SK-N-SH (cell line): ENCODE results near the gene CPPED1. TPM values are rescaled to one million over a fixed set of nuclear protein-coding genes. Genes with fewer than 3 reads are reported as not detected.

ENCODE experiments used
- CTCF ChIA-PET: fragments of 300-600, 350-600 bp; formaldehyde crosslinking; extraction: SDS; loops from one replicate; lab custom pipeline; 2021; lab: Yijun Ruan, JAX
- POLR2A ChIA-PET: fragments of 350-600 bp; sonication (Branson Sonifier 250); formaldehyde crosslinking; extraction: SDS; loops from one replicate; lab custom pipeline; 2020; ENCODE audit warnings: antibody characterized with exemption, inconsistent platforms; lab: Yijun Ruan, JAX
- DNase-seq: peaks from one replicate; pipeline ENCODE4 v3.0.0; 2012
- H2AFZ ChIP-seq: fragments of 200-600 bp; sonication (generic); 2 replicates; pipeline ENCODE4 v1.8.1; 2016; ENCODE audit warnings: antibody characterized with exemption, mild to moderate bottlenecking, low read depth
- H3F3A ChIP-seq: fragments of 200-600 bp; sonication (generic); replicated peaks from 2 replicates; pipeline ENCODE3; 2016; ENCODE audit warnings: antibody characterized with exemption, mild to moderate bottlenecking; ENCODE audit not compliant: insufficient read depth
- H3K27ac ChIP-seq, 2 experiments: fragments of 200-500 bp in 1 of 2; fragments of 200-600 bp in 1 of 2; sonication (Bioruptor generic) in 1 of 2; sonication (generic), shearing (Covaris generic) in 1 of 2; 2 replicates each; pipeline versions ENCODE4 v1.5.1 to v1.6.1; 2014 to 2016; ENCODE audit warnings: low read depth in 2 of 2, inconsistent platforms in 1 of 2, low read length in 1 of 2, mild to moderate bottlenecking in 1 of 2, mixed read lengths in 1 of 2
- H3K27me3 ChIP-seq: fragments of 200-600 bp; sonication (generic), shearing (Covaris generic); 2 replicates; pipeline ENCODE4 v1.6.1; 2016; ENCODE audit warnings: mixed run types; ENCODE audit not compliant: insufficient read depth
- H3K36me3 ChIP-seq, 2 experiments: fragments of 200-500 bp in 1 of 2; fragments of 200-600 bp in 1 of 2; sonication (Bioruptor generic) in 1 of 2; sonication (generic) in 1 of 2; replicated peaks in 1 of 2; 2 replicates each; pipeline versions ENCODE3 to v1.5.1; 2014 to 2016; ENCODE audit warnings: low read length in 1 of 2, mild to moderate bottlenecking in 1 of 2; ENCODE audit not compliant: insufficient read depth in 2 of 2, control insufficient read depth in 1 of 2
- H3K4me1 ChIP-seq, 2 experiments: fragments of 200-500 bp in 1 of 2; fragments of 200-600 bp in 1 of 2; sonication (Bioruptor generic) in 1 of 2; sonication (generic), shearing (Covaris generic) in 1 of 2; 2 replicates each; pipeline versions ENCODE4 v1.5.1 to v1.6.1; 2014 to 2016; ENCODE audit warnings: low read depth in 1 of 2, low read length in 1 of 2, mixed run types in 1 of 2; ENCODE audit not compliant: insufficient read depth in 2 of 2, control insufficient read depth in 1 of 2
- H3K4me2 ChIP-seq: fragments of 200-600 bp; sonication (generic), shearing (Covaris generic); 2 replicates; pipeline ENCODE4 v1.6.1; 2017; ENCODE audit warnings: mixed run types
- H3K4me3 ChIP-seq, 2 experiments: fragments of 200-500 bp in 1 of 2; fragments of 200-600 bp in 1 of 2; sonication (Bioruptor generic) in 1 of 2; sonication (generic), shearing (Covaris generic) in 1 of 2; 2 replicates each; pipeline versions ENCODE4 v1.5.1 to v1.8.1; 2014 to 2016; ENCODE audit warnings: low read depth in 2 of 2, inconsistent platforms in 1 of 2, low read length in 1 of 2, mild to moderate bottlenecking in 1 of 2, mixed read lengths in 1 of 2, moderate library complexity in 1 of 2
- H3K79me2 ChIP-seq: fragments of 200-600 bp; sonication (generic); 2 replicates; pipeline ENCODE4 v1.8.1; 2017; ENCODE audit warnings: mild to moderate bottlenecking; ENCODE audit not compliant: insufficient read depth
- H3K9ac ChIP-seq: fragments of 200-600 bp; sonication (generic); 2 replicates; pipeline ENCODE4 v1.6.1; 2017; ENCODE audit warnings: mixed run types
- H3K9me2 ChIP-seq: fragments of 200-600 bp; sonication (generic); 2 replicates; pipeline ENCODE4 v1.6.1; 2017; ENCODE audit warnings: mixed run types
- H3K9me3 ChIP-seq: fragments of 200-600 bp; sonication (generic); 2 replicates; pipeline ENCODE4 v1.6.1; 2017; ENCODE audit warnings: mixed run types, mild to moderate bottlenecking, moderate library complexity
- H4K20me1 ChIP-seq: fragments of 200-600 bp; sonication (generic); 2 replicates; pipeline ENCODE4 v1.6.1; 2017; ENCODE audit warnings: mild to moderate bottlenecking, mixed run types; ENCODE audit not compliant: insufficient read depth
- FOXM1 ChIP-seq: IDR thresholded peaks from 2 replicates; pipeline ENCODE4 v1.4.0; 2012; ENCODE audit warnings: low read depth, mild to moderate bottlenecking
- JUND ChIP-seq: IDR thresholded peaks from 2 replicates; pipeline ENCODE4 v1.4.0; 2012
- MEF2A ChIP-seq: IDR thresholded peaks from 2 replicates; pipeline ENCODE4 v1.4.0; 2012; ENCODE audit warnings: low read depth, borderline replicate concordance
- RAD21 ChIP-seq: IDR thresholded peaks from 2 replicates; pipeline ENCODE4 v1.6.1; 2012; ENCODE audit warnings: mild to moderate bottlenecking, low read length
- RCOR1 ChIP-seq: fragments of 150-350 bp; IDR thresholded peaks from 2 replicates; pipeline ENCODE4 v1.6.1; 2017; ENCODE audit warnings: antibody characterized with exemption, low read length
- TCF12 ChIP-seq: IDR thresholded peaks from 2 replicates; pipeline ENCODE4 v1.4.0; 2012
- WGBS: methylation state at CpG from one replicate; pipeline ENCODE4 v1.1.6; 2017; ENCODE audit warnings: low lambda C conversion rate; 5-methylcytosine and 5-hydroxymethylcytosine counted together
- polyA plus RNA-seq, 3 experiments: library from polyadenylated mRNA; depleted of rRNA; stranded (reverse); fragments of >200 nt; gene quantifications; 2 replicates each; pipeline ENCODE4 v1.2.3, GENCODE V29; 2012
- TF ChIP-seq, protein P1 (sequence below): IDR thresholded peaks from 2 replicates; pipeline ENCODE4; 2012
- TF ChIP-seq, protein P2 (sequence below): IDR thresholded peaks from 2 replicates; pipeline ENCODE4 v1.4.0; 2012; ENCODE audit warnings: low read depth, borderline replicate concordance
- TF ChIP-seq, protein P3 (sequence below): IDR thresholded peaks from 2 replicates; pipeline ENCODE4 v1.4.0; 2012; ENCODE audit warnings: low read depth, borderline replicate concordance
- TF ChIP-seq, protein P4 (sequence below): fragments of 200-600 bp; sonication (generic); IDR thresholded peaks from 2 replicates; pipeline ENCODE4 v1.6.1; 2017; ENCODE audit warnings: antibody characterized with exemption, mild to moderate bottlenecking, moderate library complexity
- TF ChIP-seq, protein P5 (sequence below): fragments of 150-350 bp; IDR thresholded peaks from 2 replicates; pipeline ENCODE4 v1.6.1; 2016; ENCODE audit warnings: mild to moderate bottlenecking, low read depth, low read length

The CPPED1 gene
- polyA plus RNA-seq, 1 of the 3 experiments (the other 2 are of a cell fraction) = 11.9 TPM

DNA sequence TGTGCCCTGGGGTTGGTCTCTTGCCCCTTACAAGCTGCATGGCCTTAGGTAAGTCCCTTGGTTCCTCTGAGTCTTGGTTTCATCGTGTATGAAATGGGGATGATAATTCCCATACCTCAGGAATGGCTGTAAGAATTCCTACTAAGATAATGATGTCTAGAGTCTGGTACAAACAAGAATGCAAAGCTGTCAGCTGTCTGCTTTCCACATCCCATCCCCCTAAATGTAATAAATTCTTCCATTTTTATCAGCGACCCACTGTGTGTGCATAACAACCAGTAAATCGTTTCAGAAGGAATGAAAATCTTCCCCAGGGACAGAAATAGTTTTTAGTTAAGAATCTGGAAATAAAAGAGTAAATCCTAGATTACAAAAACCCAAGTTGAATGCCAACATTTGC is 95.4 kb downstream of the CPPED1 start:
- no peaks in the 10 kb centered on the region; the same call in 1 of the 2 replicates for H3K79me2 ChIP-seq
- no peaks in the 10 kb centered on the region for H4K20me1 ChIP-seq
- H3K4me2 ChIP-seq = no peak overlapping the region
- no peaks in the 10 kb centered on the region for H3K36me3 ChIP-seq
- no peaks in the 10 kb centered on the region for H3K27me3 ChIP-seq
- H3K9me3 ChIP-seq = no peaks in the 10 kb centered on the region
- 88% methylated on average over 3 of the region's 3 CpGs for WGBS
- TF ChIP-seq, protein P1, sequence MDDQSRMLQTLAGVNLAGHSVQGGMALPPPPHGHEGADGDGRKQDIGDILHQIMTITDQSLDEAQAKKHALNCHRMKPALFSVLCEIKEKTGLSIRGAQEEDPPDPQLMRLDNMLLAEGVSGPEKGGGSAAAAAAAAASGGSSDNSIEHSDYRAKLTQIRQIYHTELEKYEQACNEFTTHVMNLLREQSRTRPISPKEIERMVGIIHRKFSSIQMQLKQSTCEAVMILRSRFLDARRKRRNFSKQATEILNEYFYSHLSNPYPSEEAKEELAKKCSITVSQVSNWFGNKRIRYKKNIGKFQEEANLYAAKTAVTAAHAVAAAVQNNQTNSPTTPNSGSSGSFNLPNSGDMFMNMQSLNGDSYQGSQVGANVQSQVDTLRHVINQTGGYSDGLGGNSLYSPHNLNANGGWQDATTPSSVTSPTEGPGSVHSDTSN = no peak
- no peak for TF ChIP-seq JUND
- TF ChIP-seq, protein P2, sequence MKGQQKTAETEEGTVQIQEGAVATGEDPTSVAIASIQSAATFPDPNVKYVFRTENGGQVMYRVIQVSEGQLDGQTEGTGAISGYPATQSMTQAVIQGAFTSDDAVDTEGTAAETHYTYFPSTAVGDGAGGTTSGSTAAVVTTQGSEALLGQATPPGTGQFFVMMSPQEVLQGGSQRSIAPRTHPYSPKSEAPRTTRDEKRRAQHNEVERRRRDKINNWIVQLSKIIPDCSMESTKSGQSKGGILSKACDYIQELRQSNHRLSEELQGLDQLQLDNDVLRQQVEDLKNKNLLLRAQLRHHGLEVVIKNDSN = no peak
- no peak for TF ChIP-seq MEF2A
- TF ChIP-seq, protein P3, sequence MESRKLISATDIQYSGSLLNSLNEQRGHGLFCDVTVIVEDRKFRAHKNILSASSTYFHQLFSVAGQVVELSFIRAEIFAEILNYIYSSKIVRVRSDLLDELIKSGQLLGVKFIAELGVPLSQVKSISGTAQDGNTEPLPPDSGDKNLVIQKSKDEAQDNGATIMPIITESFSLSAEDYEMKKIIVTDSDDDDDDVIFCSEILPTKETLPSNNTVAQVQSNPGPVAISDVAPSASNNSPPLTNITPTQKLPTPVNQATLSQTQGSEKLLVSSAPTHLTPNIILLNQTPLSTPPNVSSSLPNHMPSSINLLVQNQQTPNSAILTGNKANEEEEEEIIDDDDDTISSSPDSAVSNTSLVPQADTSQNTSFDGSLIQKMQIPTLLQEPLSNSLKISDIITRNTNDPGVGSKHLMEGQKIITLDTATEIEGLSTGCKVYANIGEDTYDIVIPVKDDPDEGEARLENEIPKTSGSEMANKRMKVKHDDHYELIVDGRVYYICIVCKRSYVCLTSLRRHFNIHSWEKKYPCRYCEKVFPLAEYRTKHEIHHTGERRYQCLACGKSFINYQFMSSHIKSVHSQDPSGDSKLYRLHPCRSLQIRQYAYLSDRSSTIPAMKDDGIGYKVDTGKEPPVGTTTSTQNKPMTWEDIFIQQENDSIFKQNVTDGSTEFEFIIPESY = no peak
- TF ChIP-seq, protein P4, sequence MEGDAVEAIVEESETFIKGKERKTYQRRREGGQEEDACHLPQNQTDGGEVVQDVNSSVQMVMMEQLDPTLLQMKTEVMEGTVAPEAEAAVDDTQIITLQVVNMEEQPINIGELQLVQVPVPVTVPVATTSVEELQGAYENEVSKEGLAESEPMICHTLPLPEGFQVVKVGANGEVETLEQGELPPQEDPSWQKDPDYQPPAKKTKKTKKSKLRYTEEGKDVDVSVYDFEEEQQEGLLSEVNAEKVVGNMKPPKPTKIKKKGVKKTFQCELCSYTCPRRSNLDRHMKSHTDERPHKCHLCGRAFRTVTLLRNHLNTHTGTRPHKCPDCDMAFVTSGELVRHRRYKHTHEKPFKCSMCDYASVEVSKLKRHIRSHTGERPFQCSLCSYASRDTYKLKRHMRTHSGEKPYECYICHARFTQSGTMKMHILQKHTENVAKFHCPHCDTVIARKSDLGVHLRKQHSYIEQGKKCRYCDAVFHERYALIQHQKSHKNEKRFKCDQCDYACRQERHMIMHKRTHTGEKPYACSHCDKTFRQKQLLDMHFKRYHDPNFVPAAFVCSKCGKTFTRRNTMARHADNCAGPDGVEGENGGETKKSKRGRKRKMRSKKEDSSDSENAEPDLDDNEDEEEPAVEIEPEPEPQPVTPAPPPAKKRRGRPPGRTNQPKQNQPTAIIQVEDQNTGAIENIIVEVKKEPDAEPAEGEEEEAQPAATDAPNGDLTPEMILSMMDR = no peak
- TF ChIP-seq, protein P5, sequence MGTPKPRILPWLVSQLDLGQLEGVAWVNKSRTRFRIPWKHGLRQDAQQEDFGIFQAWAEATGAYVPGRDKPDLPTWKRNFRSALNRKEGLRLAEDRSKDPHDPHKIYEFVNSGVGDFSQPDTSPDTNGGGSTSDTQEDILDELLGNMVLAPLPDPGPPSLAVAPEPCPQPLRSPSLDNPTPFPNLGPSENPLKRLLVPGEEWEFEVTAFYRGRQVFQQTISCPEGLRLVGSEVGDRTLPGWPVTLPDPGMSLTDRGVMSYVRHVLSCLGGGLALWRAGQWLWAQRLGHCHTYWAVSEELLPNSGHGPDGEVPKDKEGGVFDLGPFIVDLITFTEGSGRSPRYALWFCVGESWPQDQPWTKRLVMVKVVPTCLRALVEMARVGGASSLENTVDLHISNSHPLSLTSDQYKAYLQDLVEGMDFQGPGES = no peak
- TF ChIP-seq TCF12 = no peak
- no peak for TF ChIP-seq FOXM1
- TF ChIP-seq RCOR1 = no peak
- no peak for TF ChIP-seq RAD21
- no peak overlapping the region for H3K27ac ChIP-seq
- POLR2A ChIA-PET = no interaction called here
- no peak overlapping the region for H3K4me3 ChIP-seq
- no peak overlapping the region for H2AFZ ChIP-seq
- DNase-seq = no peak
- H3K9ac ChIP-seq = no peak overlapping the region
- no peaks in the 10 kb centered on the region for H3F3A ChIP-seq
- CTCF ChIA-PET = no interaction called here
- no peaks in the 10 kb centered on the region for H3K9me2 ChIP-seq
- H3K4me1 ChIP-seq = peaks cover 0 to 5% of the 10 kb centered on the region in 2 experiments; a peak in 1 of 4 replicates
